Keratinocyte (primary cell): ENCODE measurements around the gene FMN2. TPM values are rescaled to one million over a fixed set of nuclear protein-coding genes. Genes with fewer than 3 reads are reported as not detected.

Source experiments
- DNase-seq: peaks from one replicate; pipeline ENCODE4 v3.0.0-alpha.2; 2011; ENCODE audit warnings: low read depth, missing footprints, low spot score
- FAIRE-seq: peaks from 2 replicates; lab custom pipeline; 2011; peaks lifted over from hg19 to GRCh38; lab: Jason Lieb, UNC
- H2AFZ ChIP-seq: 2 replicates; pipeline ENCODE4 v1.6.0; 2012; ENCODE audit warnings: low read length, control low read depth, inconsistent platforms; ENCODE audit not compliant: control insufficient read depth
- H3K27ac ChIP-seq: 2 replicates; pipeline ENCODE4 v1.5.1; 2011; ENCODE audit warnings: low read length; ENCODE audit not compliant: control insufficient read depth, insufficient read depth
- H3K27me3 ChIP-seq: 3 replicates; pipeline ENCODE4 v1.6.0; 2011; ENCODE audit warnings: low read length; ENCODE audit not compliant: control insufficient read depth, insufficient read depth; ENCODE audit errors: extremely low read depth
- H3K36me3 ChIP-seq, 2 experiments: 2 replicates in 1 of 2; 3 replicates in 1 of 2; pipeline ENCODE4 v1.5.1; 2011; ENCODE audit warnings: low read length in 2 of 2, mild to moderate bottlenecking in 1 of 2; ENCODE audit not compliant: control insufficient read depth in 2 of 2, insufficient read depth in 2 of 2; ENCODE audit errors: extremely low read depth in 1 of 2
- H3K4me1 ChIP-seq: 3 replicates; pipeline ENCODE4 v1.5.1; 2011; ENCODE audit warnings: low read length; ENCODE audit not compliant: control insufficient read depth, insufficient read depth; ENCODE audit errors: extremely low read depth
- H3K4me2 ChIP-seq: 3 replicates; pipeline ENCODE4 v1.6.0; 2011; ENCODE audit warnings: low read depth, low read length; ENCODE audit not compliant: control insufficient read depth, insufficient read depth; ENCODE audit errors: extremely low read depth
- H3K4me3 ChIP-seq, 3 experiments: fragments of 200-600 bp in 1 of 3; sonication (generic) in 1 of 3; 2 replicates in 2 of 3; 3 replicates in 1 of 3; pipeline ENCODE4 v1.5.1; 2011 to 2016; ENCODE audit warnings: low read length in 3 of 3, mild to moderate bottlenecking in 3 of 3, control low read depth in 2 of 3, inconsistent platforms in 1 of 3, low read depth in 1 of 3, mixed read lengths in 1 of 3, mixed run types in 1 of 3, moderate library complexity in 1 of 3; ENCODE audit not compliant: control insufficient read depth in 2 of 3, insufficient read depth in 2 of 3; ENCODE audit errors: extremely low read depth in 1 of 3
- H3K79me2 ChIP-seq: 2 replicates; pipeline ENCODE4 v1.6.0; 2012; ENCODE audit warnings: low read length; ENCODE audit not compliant: control insufficient read depth, insufficient read depth
- H3K9ac ChIP-seq: 3 replicates; pipeline ENCODE4 v1.6.0; 2011; ENCODE audit warnings: low read length; ENCODE audit not compliant: control insufficient read depth, insufficient read depth; ENCODE audit errors: extremely low read depth
- H3K9me1 ChIP-seq: 3 replicates; pipeline ENCODE4 v1.6.0; 2011; ENCODE audit warnings: low read length; ENCODE audit not compliant: control insufficient read depth, insufficient read depth; ENCODE audit errors: extremely low read depth
- H3K9me3 ChIP-seq: 2 replicates; pipeline ENCODE4 v1.5.1; 2012; ENCODE audit warnings: low read depth, low read length; ENCODE audit not compliant: control insufficient read depth
- H4K20me1 ChIP-seq: 3 replicates; pipeline ENCODE4 v1.6.0; 2011; ENCODE audit warnings: low read length; ENCODE audit not compliant: control insufficient read depth, insufficient read depth; ENCODE audit errors: extremely low read depth
- EZH2 ChIP-seq: IDR thresholded peaks from one replicate; pipeline ENCODE4 v1.6.1; 2012; ENCODE audit warnings: inconsistent platforms, mild to moderate bottlenecking, low read length, moderate library complexity
- dilution Hi-C: fragments of 300-500 bp; cut with MboI; formaldehyde crosslinking; loops from one replicate; pipeline ENCODE4 v1.7.0; 2020; ENCODE audit warnings: low sequenced_read_pairs; ENCODE audit not compliant: extremely low pct_ligation_motif_present
- polyA plus RNA-seq, 5 experiments: library from polyadenylated mRNA; depleted of rRNA in 3 of 5; stranded (reverse) in 3 of 5; stranded (forward) in 1 of 5; unstranded in 1 of 5; fragments of >200 nt; gene quantifications; 1 replicate in 1 of 5; 2 replicates in 3 of 5; 3 replicates in 1 of 5; pipeline versions ENCODE4 v1.2.1 to v1.2.3, GENCODE V29; 2011 to 2012; ENCODE audit warnings: missing spikeins in 2 of 5, low read depth in 1 of 5, low replicate concordance in 1 of 5
- TF ChIP-seq, protein P1 (sequence below), 3 experiments: IDR thresholded peaks in 1 of 3; conservative IDR thresholded peaks in 1 of 3; optimal IDR thresholded peaks in 1 of 3; 2 replicates in 2 of 3; 3 replicates in 1 of 3; pipeline versions ENCODE3 to v1.5.1; 2011; ENCODE audit warnings: low read length in 3 of 3, mild to moderate bottlenecking in 3 of 3, moderate library complexity in 2 of 3, control low read depth in 1 of 3, inconsistent platforms in 1 of 3; ENCODE audit not compliant: insufficient read depth in 2 of 3; ENCODE audit errors: extremely low read depth in 1 of 3

The FMN2 gene
- polyA plus RNA-seq, 1 donor (not counting 4 experiments of a cell fraction or from before 2014, with no cell fraction given), result not detected

DNA sequence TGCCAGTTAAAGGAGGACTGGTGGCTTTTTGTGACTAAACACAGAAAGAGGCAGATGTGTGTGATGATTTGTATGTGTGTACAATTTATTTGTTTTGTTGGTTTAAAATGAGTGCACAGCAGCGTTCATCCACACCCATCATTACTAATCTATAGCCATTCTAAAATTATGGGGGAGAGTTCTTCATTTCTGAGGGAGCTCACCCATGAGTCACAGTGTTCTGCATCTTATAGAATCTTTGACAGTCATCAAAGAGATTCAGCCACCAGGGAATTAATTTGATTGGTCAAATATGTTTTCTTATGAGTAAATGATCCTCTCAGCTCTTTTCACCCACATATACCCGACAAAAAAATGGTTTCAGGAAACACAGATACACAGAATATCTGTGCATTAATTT, 372.4 kb downstream of the FMN2 start:
- H2AFZ ChIP-seq, result no peak overlapping the region
- no peak overlapping the region for H3K27ac ChIP-seq
- H3K79me2 ChIP-seq, result no peaks in the 10 kb centered on the region
- no peaks in the 10 kb centered on the region for H3K27me3 ChIP-seq
- dilution Hi-C loops, result no loop called here
- no peaks in the 10 kb centered on the region for H3K36me3 ChIP-seq
- H4K20me1 ChIP-seq, result no peaks in the 10 kb centered on the region
- no peak overlapping the region for H3K4me2 ChIP-seq
- no peak for DNase-seq
- no peaks in the 10 kb centered on the region for H3K4me1 ChIP-seq
- no peak overlapping the region for H3K9ac ChIP-seq
- H3K9me3 ChIP-seq, result peaks cover 1% of the 10 kb centered on the region
- H3K9me1 ChIP-seq, result no peaks in the 10 kb centered on the region
- TF ChIP-seq, protein P1, sequence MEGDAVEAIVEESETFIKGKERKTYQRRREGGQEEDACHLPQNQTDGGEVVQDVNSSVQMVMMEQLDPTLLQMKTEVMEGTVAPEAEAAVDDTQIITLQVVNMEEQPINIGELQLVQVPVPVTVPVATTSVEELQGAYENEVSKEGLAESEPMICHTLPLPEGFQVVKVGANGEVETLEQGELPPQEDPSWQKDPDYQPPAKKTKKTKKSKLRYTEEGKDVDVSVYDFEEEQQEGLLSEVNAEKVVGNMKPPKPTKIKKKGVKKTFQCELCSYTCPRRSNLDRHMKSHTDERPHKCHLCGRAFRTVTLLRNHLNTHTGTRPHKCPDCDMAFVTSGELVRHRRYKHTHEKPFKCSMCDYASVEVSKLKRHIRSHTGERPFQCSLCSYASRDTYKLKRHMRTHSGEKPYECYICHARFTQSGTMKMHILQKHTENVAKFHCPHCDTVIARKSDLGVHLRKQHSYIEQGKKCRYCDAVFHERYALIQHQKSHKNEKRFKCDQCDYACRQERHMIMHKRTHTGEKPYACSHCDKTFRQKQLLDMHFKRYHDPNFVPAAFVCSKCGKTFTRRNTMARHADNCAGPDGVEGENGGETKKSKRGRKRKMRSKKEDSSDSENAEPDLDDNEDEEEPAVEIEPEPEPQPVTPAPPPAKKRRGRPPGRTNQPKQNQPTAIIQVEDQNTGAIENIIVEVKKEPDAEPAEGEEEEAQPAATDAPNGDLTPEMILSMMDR (optimal IDR thresholded peaks at IDR 0.05 in 1 of 3, IDR thresholded peaks at IDR 0.05 in 1 of 3, conservative IDR thresholded peaks at IDR 0.05 in 1 of 3; ENCODE audit: extremely low read depth in 1 of 3, insufficient read depth in 2 of 3, low read length in 3 of 3), result no peak
- TF ChIP-seq EZH2, result no peak
- H3K4me3 ChIP-seq, result no peak overlapping the region
- no peak for FAIRE-seq

DNA sequence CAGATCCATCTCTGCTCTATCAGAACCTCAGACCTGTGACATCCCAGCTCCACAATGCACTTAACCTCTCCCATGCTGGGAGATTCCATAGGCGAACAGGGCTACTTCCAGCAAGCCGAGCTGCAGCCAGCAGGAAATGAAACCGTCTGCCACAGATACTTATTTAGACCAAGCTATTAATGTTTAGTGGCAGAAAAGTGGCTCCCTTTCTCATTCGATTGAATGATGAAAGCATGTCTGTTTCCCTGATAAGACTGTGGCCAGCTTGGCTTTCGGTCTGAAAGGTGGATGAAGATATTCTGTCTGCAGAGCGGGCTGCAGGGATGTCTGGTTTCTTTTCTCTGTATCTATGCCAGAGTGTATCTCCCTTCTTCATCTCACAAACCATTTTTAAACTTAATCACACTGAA, 373.9 kb downstream of the FMN2 start:
- H3K27ac ChIP-seq, result no peak overlapping the region
- H2AFZ ChIP-seq, result no peak overlapping the region
- no peaks in the 10 kb centered on the region for H3K9me1 ChIP-seq
- H3K9me3 ChIP-seq, result peaks cover 1% of the 10 kb centered on the region
- no peaks in the 10 kb centered on the region for H3K4me1 ChIP-seq
- H3K4me2 ChIP-seq, result no peak overlapping the region
- no peak overlapping the region for H3K9ac ChIP-seq
- no peaks in the 10 kb centered on the region for H3K79me2 ChIP-seq
- TF ChIP-seq, protein P1 (optimal IDR thresholded peaks at IDR 0.05 in 1 of 3, IDR thresholded peaks at IDR 0.05 in 1 of 3, conservative IDR thresholded peaks at IDR 0.05 in 1 of 3; ENCODE audit: extremely low read depth in 1 of 3, insufficient read depth in 2 of 3, low read length in 3 of 3), result no peak
- TF ChIP-seq EZH2, result no peak
- no peak for DNase-seq
- no peak for FAIRE-seq
- no peaks in the 10 kb centered on the region for H3K36me3 ChIP-seq
- H3K4me3 ChIP-seq, result no peak overlapping the region
- H3K27me3 ChIP-seq, result no peaks in the 10 kb centered on the region
- no peaks in the 10 kb centered on the region for H4K20me1 ChIP-seq
- dilution Hi-C loops, result no loop called here
